Activated naive CD8-positive, alpha-beta T cell treated with anti-CD3 and anti-CD28 coated beads, Interleukin-2, amount 50 U/mL, for 16 hours (primary cell): ENCODE results near the gene BOD1L1.
A peak's percentile ranks its signal among the peaks of the same experiment; 100 is the strongest.

Source experiments
- DNase-seq: peaks from one replicate; pipeline ENCODE4 v3.0.0-alpha.2; 2020; ENCODE audit warnings: low read depth, low spot score

The BOD1L1 gene

DNA sequence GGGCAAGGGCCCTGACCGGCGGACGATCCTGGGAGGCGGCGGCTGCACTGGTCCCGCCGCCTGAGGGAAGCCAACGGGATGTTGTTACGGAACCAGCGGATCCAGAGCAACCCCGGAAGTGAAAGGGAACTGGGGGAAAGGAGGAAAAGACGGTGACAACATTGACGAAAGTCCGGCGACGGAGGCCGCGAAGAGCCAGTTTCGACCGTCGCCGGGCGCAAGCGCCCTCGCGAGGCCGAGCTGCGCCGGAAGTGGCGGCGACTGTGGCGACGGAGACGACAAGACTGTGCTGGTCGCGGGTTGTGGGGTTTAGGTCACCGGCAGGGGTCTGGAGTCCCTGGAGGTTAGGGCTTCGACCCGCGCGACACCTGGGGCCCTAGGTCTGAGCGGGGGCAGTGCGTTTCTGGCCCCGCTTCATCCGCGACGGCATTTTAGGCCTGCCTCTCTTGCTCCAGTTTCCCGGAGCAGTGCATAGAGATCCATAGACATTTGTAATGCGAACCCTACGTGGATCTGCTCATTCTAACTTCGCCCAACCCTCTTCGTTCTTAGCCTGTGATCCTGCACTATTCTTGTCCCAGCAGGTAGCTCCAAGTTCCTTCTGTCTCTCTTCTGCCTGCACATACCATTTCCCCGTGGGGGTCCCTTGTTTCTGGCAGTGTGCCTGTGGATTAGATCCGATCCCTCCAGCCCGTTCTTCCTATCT is at the start of gene BOD1L1:
Gene BOD1L1, minus strand, starts transcription at position 120 of the 706 bp plus-strand sequence. CDS start 138 bp downstream, outside the sequence.
- peak; percentile 34 for DNase-seq

DNA sequence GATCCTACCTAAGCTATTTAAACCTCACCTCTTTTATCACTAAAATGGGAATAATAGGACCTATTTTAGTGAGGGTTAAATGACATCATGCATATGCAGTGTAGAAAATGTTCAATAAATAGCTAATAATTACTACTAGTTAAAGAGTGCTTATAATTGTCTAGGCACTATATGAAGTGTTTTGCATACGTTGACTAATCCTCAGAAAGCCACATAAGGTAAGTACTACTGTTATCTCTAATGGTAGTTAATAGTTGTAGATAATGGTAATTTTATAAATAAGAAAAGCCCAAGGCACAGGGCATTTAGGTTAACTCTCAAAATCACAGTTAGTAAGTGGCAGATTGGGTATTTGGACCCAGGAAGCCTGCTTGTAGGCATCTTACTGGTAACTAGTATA is 47.4 kb upstream of the BOD1L1 start:
- no peak for DNase-seq

DNA sequence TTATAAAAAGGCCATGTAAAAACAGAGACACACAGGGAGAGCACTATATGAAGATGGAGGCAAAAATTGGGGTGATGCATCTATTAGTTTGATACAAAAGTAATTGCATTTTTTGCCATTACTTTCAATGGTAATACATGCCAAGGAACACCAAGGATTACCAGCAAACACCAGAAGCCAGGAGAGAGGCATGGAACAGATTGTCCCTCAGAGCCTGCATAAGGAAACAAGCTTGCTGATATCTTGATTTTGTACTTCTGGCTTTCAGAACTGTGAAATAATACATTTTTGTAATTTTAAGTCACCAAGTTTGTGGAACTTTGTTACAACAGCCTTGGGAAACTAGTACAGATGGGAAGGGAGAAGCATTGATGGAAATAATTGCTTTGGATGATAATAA is 45.6 kb upstream of the BOD1L1 start:
- no peak for DNase-seq

DNA sequence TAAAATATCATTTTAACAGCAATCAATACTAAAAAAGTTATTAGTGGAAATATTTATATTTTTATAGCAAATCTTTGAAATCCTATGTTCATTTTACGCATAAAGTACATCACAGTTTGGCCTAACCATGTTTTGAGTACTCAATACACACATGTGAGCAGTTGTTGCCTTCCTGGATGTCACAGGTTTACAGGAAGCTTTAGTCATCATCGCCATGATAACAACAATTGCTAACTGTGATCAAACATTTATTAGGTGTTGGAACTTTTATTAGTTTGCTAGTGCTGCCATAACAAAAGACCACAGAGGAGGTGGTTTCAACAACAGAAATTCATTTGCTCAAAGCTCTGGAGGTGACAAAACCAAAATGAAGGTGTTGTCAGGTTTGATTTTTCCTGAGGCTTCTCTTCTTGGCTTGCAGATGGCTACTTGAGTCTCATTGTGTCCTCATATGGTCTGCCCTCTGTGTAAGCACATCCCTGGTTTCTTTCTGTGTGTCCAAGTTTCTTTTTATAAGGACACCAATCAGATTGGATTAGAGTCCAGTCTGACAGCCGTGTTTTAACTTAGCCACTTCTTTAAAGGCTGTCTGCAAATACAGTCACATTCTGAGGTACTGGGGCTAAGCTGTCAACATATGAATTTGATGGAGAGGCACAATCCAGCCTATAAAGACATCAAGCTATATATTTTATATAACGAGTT is 43.1 kb upstream of the BOD1L1 start:
- DNase-seq = no peak

DNA sequence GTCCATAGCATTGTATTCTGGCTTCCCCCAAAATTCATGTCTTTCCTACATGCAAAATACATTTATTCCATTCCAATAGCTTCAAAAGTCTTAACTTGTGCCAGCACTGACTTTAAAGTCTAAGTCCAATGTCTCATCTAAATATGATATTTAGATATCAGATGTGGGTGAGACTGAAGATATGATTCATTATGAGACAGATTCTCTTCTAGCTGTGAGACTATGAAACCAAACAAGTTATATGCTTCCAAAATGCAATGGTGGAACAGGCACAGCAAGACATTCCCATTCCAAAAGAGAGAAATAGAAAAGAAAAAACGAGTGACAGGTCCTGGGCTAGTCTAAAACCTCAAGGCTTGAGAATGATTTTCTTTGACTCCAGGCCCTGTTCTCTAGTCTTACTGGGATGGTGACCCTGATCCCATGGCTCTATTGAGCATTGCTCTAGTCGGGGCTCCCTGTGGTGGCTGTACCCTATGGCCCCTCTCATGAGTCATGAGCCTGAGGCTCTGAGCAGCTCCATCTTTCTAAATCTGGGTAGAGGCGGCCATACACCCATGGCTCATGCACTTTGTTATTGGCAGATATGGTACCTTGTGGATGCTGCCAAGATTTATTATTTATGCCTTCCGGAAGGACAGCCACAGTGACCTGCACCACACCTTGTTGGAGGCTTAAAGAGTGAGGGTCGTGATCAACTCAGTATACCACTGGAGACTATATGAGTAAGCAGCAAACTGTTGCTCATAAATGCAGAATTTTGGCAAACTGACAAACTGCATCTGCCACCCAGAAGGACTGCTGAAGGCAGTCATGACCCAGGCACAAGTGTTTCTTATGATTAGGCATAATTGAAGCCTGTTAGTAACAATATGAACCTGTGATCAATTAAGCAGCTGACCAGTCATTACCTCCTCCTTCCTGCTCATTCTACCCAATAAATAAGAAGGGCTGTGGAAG is 38.5 kb upstream of the BOD1L1 start:
- DNase-seq = no peak

DNA sequence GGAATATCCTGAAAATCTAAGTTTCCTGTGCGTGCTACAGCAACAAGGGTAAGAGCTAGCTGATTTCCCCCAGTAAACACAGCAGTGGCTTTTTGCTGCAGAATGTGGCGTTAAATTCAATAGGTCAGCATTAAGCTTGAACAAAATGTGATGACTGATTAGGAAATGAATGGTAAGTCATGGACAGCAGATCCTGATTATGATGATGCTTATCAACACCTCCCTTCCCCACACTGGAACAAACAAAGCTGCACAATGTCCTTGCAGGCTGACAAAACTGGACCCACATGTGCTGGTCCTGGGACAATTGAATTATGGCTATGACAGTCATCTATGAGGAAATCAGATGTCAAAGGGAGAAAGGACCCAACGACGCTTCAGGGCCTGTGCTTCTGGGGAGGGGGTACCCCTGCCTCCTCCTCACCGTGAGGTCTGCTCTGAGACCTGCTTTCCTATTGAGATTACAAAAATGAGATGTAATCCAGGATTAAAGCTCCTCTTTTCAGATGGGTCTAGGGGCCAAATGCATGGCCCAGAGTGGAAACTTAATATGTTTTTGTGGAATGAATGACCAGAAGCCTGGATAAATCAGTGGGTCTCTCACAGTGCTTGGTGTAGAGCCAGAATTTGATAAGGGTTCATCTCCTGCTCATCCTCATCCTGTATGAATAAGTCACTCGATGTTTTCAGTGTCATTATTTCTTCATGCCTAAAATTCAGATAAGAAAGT is 32.0 kb upstream of the BOD1L1 start:
- no peak for DNase-seq

DNA sequence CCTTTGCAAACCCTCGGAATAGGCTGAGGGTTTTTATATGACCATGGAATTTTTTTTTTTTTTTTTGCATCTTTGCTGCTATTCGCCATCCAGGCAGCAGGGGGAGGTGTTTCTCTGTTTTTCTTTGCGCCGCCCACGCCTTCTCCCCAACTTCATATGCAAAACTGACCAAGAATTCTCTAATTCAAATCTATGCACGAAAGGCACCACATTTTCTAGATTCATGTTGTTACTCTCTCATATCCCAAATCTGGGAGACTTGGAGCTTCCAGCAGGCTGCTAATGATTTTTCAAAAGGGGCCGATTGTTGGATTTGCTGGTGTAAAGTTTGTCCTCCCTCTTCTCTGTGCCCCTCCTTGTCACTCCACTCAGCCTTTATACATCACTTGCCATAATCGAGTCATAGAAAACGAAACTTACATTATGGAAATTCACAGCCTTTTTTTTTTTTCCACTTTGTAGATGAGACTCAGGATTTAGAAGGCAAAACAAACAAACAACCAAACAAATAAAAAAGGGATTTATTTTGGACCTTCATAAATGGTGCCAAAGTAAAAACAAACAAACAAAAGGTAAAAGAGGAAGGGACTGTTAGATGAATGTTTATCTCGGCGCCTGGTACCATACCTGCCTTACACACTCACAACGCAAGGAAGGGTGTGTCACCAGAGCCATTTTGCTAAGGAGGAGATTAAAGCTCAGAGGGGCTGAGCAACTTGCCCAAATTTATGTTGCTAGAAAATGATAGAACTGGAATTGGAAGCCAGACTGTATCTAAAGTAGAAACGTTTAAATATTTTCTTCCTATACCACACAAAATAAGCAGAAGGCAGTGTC is 29.3 kb upstream of the BOD1L1 start:
- peak; percentile 28 for DNase-seq

DNA sequence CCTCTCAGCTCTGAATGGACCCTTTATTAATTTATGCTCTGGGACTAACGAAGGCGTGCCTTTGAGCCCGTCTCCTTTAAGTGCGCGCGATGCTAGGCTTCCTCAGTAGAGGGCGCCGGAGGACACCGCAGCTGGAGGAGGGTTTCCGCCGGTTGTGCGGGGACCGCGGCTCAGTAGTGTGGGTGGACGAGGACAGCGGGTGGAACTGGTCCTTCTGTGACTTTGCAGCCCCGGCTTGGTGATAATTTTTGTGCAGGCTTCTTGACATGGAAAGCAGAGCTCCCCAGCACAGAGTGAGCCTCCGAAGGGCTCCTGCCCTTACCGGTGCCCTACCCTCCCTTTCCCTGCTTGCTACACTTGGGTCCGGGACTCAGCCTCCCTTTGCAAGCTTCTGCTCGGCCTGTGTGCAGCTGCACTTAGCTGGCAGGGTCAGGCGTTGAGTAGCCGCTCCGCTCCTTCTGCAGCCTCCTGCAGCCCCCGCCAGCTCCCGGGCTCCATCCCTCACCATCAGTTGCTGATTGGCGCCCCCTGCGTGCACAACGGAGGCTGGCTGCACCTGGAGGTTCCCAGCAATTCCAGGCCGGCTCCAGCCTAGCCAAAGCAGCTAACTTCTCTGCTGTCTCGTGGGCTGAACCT is 26.8 kb upstream of the BOD1L1 start:
- peak; percentile 54 for DNase-seq

DNA sequence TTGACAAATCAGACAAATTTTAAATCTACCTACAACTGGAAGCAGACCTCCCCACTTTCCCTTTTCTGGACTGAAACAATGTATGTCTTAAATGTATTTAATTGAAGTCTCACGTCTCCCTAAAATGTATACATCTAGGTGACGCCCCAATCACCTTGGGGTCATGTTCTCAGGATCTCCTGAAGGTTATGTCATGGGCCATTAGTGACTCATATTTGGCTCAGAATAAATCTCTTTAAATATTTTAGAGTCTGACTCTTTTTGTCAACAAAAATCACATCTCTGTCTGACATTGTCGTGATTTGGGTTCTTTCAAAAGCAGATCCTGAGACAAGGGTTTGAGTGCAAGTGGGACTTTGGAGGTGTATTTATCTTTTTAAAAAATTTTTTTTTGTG is 26.2 kb upstream of the BOD1L1 start:
- DNase-seq = no peak

DNA sequence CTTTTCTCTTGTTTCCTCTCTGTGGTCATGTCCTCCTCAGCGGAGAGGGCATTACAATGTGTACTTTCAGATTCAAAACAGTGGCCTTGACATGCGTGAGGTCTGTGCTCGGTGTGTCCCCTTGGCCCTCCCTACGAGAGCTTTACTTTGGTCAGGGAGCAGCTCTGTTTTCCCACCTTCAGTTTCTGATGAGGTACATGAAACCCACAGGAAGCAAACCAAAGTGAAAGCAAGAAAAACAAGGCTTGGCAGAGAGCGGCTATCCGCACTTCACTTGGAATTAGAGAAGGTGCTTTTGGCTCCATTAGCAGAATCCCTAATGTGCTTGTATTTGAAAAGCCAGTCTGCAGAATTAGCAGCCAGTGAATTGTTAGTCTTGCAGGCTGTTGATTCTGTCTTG is 19.5 kb upstream of the BOD1L1 start:
- DNase-seq = no peak

DNA sequence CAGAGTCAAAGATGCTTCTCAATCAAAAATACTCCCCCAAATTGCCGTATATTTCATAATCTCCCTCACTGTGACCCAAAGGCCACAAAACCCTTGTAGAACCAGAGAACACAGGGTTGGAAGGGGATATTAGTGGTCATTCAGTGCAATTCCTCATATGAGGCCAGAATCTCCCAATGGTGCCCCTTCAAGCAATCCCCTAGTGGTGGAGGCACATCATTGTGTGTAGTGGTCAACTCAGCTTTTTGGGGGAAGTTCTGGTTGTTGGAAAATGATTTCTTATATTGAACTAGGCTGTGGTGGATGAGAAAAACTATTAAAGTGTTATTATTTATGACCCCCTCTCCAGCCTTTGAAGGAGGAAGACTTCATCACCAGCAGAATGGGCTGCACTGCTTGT is 17.6 kb upstream of the BOD1L1 start:
- DNase-seq = no peak

DNA sequence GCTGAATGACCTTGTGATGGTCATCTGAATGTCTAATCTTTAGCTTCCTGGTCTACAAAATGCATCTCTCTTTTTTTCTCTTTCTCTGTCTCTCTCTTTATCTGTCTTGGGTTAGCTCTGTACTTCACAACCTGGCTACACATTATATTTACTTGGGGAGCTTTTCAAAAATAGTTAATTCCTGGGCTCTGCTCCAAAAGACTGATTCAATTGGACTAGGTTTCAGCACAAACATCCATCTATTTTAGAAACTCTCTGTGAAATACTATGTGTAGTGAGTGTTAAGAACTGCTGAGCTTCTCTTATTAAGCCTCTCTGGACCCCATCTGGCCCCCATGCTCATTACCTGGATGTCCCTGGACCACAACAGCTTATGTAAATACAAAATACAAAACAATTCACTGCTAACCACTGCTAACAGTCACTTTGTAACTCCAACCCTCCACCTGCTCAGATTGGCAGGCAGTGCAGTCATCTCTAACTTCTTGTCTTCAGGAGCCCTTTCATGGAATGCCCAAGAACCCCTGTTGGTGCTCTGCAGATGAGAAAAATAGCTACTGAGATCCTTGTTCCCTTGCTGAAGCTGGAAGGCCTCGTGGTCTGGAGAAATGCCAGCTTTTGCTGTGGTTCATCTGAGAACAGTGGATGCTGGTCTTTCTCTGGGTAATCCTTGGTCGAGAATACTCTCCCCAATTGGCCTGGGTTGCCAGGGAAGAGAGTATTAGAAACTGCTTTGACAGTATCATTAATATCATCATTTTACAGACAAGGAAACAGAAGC is 14.8 kb upstream of the BOD1L1 start:
- DNase-seq = no peak

DNA sequence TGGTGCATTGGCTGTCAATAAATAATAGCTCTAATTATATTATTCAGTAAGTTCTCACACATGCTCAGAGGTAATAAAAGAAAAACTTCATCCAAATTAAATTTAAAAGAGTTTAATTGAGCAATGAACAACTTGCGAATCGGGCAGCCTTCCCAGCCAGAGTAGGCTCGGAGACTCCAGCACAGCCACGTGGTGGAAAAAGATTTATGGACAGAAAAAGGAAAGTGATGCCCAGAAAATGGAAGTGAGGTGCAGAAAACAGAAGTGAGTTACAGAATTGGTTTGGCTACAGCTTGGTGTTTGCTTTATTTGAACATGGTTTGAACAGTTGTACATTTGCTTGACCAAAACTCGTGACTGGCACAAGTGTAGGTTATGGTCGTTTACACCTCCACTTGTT is 13.6 kb upstream of the BOD1L1 start:
- DNase-seq = no peak

DNA sequence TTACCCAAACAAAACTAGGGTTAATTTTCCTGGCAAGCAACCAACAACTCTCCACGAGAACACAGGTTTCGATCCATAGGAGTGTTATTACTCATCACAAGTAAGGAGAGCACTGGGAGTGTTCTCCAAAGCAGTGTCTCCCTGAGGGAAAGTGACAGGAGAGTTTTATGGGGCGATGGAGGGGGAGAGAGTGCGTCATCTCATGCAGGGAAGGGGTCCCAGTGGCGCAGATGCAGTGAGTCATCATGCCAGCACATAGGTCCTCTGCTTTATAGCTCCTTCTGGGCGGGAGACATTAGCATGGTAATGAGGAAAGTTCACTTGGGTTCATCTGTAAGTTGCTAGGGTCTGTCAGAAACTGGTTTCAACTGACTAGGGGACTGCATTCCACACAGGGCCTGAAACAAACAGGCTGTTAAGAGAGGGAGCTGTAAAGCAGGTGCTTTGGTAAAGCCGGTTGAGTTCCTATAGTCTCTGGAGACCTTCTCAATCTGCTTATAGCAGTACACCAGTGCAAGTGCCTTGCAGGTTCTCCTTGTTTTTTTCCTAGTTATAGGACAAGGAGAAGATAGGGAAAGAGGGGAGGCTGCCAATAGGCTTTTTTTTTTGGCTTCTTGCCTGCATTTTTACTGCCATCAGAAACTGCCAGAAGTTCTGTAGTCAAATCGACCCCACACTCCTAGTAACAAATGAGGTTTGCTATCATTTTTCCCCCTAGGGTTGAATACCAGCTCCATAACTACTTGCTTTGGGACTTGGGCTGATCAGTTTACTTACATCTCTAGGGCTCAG is 12.8 kb upstream of the BOD1L1 start:
- no peak for DNase-seq

DNA sequence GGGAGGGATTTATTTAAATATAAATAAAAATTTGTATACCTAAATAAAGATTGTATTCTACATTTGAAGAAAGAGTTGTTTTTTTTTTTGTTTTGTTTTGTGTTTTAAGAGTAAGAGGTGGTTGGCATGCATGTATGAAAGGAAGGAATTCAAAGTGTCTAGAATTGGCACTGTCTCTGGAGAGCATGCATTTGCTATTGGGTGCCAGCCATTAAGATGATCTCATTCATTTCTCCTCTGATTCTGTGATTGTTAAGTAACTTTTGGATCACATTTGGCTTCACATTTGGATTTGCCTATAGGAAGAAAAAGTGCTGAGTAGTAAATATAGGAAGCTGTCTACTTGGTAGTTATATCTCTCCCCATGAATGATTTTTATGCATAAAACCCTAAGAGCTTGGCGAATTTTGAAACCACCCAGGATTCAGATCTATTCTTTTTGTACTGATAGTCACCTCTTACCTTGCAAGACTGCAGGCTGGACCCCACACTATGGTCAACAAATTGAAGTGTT is 7.8 kb upstream of the BOD1L1 start:
- DNase-seq = no peak

DNA sequence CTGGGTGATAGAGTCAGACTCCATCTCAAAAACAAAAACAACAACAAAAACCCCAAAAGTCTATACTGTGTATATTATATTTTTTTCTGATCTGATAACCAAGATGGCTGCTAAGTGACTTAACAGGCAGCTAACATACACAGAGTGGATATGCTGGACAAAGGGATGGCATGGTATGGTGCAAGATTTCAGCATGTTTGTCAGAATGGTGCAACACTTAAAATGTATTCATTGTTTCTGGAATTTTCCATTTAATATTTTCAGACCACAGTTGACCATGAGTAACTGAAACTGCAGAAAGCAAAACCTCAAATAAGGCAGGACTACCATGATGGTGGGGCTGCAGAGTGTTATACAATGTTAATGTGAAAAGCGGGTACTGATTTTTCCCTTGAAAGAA is 6.1 kb upstream of the BOD1L1 start:
- no peak for DNase-seq

DNA sequence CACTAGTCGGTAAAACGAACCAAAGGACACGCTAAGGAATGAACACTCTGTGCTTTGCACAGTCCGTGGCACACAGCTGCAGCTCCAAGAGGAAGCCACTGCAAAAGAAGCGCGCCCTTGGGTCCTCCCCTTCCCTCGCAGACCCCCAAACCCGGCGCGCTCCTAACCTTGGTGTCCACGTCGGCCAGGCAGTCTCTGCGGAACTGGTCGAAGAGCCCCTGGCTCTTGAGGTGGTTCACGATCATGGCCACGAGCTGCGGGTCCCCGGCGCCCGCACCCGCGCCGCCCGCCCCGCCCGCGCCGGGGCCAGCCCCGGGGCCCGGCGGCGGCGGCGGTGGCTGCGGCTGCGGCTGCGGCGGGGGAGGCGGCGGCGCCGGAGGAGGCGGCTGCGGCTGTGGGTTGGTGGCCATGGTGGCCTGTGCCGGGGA is 333 bp downstream of the BOD1L1 start:
- DNase-seq = no peak

DNA sequence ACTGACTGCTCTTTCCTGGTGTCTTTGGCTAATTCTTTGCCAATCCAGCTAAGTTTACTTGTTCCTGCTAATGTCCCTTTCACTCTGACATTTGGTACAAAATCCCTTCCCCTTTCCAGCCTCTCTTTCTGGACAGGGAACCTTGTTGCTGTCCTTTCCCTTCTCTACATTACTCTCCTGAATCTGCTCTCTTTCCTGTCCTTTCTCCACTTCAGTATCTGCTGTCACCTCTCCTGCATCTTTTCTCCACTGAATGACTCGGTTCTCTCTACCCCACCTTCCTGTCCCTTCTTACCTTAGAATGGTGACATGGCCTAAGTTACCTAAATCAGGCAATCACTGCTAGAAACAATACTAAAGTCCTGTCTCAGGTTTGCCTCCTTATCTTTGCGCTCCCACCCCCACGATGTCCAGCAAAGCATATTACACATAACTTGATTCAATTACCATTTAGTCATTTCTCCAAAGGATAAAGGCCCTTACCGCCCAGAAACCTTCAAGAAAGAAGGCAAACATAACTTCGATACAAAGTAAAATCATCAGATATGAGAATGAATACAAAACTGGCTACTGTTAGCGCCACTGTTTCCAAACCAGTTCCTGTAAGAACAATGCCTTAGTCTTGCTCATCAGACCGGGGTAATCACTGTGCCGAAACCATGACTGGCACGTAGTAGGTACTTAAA is 890 bp downstream of the BOD1L1 start:
- no peak for DNase-seq
